Measurements from ENCODE around the gene ALPL.
A peak's percentile ranks its signal among the peaks of the same experiment; 100 is the strongest.

Gene ALPL

DNA sequence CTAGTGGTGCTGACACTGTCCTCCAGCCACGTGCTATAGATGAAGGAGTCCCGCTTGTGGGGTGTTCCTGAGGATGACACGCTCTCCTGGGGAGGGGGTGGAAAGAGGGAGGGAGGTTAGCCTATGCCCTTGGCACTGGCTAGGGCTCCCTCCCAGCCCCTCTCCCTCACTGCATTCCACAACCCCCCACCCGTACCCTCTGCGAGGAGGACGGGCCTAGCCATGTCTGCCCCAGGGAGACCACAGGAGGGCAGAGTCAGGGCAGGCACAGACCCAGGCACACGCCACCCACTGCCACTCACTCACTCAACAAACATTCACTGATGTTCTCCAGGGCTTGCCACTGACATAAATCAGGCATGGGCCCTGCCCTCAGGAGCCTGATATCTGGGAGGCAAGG lies 89.2 kb downstream of the ALPL start:
- DNase-seq (ENCODE audit: low read depth in 3 of 3, low spot score in 1 of 3) = no peak

GRCh38 chr1:21598904-21599303 lies 89.7 kb downstream of the ALPL start:
- no peak for DNase-seq (ENCODE audit: low read depth in 3 of 3, low spot score in 1 of 3)

DNA sequence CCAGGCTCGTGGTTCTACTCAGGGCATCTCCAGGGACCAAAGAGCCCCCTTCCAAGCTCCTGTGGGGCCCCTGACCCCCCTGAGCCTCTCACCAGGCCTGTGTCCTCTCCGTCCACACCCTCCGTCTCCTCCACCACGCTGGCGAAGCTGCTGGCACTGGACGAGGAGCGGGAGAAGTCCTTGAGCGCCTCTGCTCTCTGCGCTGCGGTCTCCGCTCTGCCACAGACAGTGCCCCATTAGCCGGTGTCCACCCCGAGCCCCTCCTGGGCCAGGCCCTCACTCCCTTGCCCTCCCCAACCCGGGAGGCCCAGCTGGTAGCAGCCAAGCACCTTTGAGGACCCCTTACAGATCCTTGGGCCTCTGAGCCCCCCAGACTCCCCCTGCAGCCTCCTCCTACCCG lies 90.2 kb downstream of the ALPL start:
- no peak for DNase-seq (ENCODE audit: low read depth in 3 of 3, low spot score in 1 of 3)

GRCh38 chr1:21601278-21602048 lies 92.2 kb downstream of the ALPL start:
- DNase-seq (ENCODE audit: low read depth in 3 of 3, low spot score in 1 of 3) = no peak

GRCh38 chr1:21603177-21604138 lies 94.2 kb downstream of the ALPL start:
- DNase-seq (ENCODE audit: low read depth in 3 of 3, low spot score in 1 of 3) = no peak

DNA sequence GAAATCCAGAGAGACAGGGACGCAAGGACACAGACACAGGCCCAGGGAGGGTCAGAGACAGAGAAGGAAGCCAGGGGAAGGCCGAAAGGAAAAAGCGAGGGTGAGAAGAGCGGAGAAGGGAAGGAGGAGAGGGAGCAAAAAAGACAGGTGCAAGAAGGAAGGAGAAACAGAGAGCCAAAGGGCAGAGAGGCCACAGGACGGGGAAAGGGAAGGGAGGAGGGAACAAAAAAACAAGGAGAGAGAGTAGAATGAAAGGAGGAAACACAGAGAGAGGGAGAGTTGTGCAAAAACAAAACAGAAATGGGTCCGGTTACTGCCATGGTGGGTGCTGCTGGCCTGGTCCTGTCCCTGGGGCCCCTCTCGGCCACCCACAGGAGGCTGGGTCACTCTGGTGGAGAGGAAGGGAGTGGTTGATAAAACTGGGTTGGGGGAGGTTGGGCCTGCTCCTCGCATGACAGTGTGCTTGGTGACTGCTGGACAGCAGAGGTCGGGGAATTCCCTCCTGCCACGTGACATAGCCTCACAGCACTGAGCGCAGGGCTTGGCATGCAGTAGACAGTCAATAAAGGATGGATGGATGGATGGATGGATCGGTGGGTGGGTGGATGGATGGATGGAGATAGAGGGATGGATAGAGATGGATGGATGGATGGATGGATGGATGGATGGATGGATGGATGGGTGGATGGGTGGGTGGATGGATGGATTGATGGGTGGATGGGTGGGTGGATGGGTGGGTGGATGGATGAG lies 95.2 kb downstream of the ALPL start:
- DNase-seq (ENCODE audit: low read depth in 3 of 3, low spot score in 1 of 3) = no peak

DNA sequence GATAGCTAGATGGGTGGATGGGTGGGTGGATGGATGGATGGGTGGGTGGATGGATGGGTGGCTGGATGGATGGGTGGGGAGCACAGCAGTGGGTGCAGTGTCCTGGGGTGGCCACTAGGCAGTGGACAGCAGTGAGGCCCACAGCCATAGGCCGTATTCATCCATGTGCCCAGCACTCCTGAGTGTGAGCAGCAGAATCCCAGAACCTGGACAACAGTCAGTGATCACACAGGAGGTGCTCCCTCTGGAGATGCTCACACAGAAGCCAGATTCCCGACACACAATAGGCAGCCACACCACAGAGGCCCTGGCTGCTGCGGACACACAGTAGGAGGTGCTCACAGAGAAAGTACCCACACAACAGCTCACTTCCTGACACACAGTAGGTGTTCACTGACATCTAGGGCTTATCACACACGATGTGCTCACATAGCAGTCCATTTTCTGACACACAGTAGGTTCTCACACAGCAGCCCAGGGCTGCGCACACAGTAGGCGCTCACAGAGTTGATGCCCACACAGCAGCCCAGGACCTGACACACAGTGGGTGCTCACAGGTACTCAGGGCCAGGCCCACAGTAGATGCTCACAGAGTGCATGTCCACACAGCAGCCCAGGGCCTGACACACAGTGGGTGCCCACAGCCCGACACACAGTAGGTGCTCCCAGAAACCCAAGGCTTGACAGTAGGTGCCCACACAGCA lies 95.9 kb downstream of the ALPL start:
- DNase-seq (ENCODE audit: low read depth in 3 of 3, low spot score in 1 of 3) = no peak

DNA sequence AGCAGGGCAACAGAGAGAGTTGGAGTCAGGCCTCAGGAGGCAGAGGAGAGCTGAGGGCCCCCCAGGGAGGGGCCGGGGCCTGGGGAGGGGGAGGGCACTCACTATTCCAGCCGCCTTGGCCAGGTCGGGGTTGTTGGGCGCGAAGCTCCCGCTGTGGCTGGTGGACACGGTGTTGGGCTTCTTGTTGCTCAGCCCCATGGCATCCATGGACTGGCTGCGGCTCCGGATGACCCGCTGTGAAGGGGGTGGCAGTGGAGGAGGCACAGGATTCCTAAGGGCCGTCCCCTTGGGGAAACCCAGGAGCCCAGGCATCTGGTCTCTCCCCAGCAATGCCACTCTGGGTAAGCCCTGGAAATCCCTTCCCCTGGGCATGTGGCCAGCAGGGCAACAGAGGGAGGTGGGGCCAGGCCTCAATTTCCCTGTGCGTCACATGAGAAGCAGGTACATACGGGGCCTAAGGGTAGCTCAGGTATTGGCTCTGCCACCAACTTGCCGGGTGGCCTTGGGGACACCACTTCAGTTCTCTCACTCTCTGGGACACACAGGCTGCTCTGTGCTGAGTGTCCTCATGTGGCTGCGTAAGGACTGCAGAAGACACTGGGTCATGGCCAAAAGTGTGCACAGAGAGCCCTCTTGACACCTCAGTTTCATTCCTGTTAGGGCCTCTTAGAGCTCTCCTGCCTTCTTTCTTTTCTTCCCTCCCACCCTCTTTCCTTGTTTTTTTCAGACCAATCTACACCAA lies 96.9 kb downstream of the ALPL start:
- no peak for DNase-seq (ENCODE audit: low read depth in 3 of 3, low spot score in 1 of 3)

DNA sequence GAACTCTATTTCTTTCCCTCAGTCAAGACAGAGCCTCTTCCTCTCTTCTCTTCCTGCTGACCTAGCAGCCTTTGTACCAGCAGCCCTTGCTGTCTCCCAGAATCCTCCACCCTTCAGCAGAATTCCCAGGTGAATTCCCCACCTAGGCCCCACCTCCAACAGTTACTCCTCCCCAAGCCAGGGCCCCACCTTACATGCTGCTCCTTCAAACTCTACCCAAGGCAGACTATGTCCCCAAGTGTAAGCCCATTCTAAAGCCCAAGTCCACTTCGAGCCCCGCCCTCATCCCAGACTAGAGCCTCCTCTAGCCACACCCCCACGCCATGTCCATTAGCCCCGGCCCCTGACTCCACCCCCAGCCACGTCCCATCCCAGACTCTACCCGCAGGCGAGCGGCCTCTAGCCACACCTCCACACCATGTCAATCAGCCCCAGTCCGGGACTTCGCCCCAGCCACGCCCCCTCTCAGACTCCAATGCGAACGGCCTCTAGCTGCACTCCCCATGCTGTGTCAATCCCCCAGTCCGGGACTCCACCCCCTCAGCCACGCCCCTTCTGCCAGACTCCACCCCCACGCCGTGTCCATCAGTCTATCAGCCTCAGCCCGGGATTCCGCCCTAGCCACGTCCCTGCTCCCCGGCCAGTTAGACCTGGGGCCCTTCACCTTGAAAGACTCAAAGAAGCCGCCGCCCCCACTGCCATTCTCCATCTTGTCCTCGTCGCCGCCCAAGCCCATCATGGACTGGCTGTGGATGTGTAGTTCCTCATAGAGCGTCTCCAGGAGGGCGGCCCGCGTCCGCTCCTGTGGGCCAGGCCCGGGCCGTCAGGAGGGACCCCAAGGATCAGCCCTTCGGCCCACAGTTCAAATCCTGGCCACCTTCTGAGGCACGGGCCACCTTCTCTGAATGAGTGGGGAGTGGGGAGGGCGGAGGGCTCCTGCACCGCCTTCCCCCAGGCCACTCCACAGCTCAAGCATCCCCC lies 98.6 kb downstream of the ALPL start:
- peak in 1 of 3 donors; percentile 8 for DNase-seq (ENCODE audit: low read depth in 3 of 3, low spot score in 1 of 3)

GRCh38 chr1:21608798-21609197 lies 99.6 kb downstream of the ALPL start:
- no peak for DNase-seq (ENCODE audit: low read depth in 3 of 3, low spot score in 1 of 3)

- no peak for DNase-seq (ENCODE audit: low read depth in 3 of 3, low spot score in 1 of 3)
These were observed 100.8 kb downstream of the ALPL start for GRCh38 chr1:21610027-21610426.

GRCh38 chr1:21610989-21611785 lies 102.0 kb downstream of the ALPL start:
- no peak for DNase-seq (ENCODE audit: low read depth in 3 of 3, low spot score in 1 of 3)

DNA sequence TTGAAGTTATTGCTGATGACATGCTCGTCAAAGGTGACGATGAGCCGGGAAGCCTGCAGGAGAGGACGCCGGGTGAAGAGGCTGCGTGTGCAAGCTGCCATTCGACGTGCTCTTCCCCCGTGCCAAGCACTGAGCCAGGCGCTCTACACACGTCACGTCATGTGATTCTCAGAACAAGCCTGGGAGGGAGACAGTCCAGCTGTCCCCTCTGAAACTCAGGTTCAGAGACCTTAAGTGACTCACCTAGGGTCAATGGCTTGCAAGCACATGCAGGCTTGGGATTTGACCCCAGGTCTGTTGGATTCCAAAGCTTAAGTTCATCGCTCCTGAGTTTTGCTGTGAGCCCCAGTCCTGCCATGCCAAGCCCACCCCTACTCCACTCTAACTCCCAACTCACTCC lies 102.8 kb downstream of the ALPL start:
- DNase-seq (ENCODE audit: low read depth in 3 of 3, low spot score in 1 of 3) = no peak

- DNase-seq (ENCODE audit: low read depth in 3 of 3, low spot score in 1 of 3) = no peak
These were observed 104.0 kb downstream of the ALPL start for GRCh38 chr1:21613072-21613867.

GRCh38 chr1:21614419-21615115 lies 105.3 kb downstream of the ALPL start:
- DNase-seq (ENCODE audit: low read depth in 3 of 3, low spot score in 1 of 3) = no peak

DNA sequence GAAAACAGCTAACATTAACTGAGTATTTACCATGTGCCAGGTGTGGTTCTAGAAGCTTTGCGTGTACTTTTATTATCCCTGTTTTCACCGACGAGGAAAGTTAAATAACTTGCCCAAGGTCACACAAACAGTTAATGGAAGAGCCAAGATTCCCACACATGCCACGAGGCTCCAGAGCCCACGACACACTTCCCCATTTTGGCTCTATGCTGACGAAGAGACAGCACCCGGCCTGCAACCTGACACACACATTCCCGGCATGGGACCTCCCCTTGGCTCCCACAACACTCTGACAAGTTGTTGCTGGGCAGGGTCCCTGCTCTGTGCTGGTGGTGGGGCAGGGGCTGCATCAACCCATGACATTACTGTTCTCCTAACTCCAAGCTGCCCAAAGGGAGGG lies 107.1 kb downstream of the ALPL start:
- DNase-seq (ENCODE audit: low read depth in 3 of 3, low spot score in 1 of 3) = no peak
